Body of pancreas (tissue), 4 donors: ENCODE measurements around the gene ZNF76.

Experiments
- POLR2A ChIP-seq, 3 donors: fragments of 450-650 bp; IDR thresholded peaks; one replicate each; pipeline ENCODE4 v1.6.1; 2016; ENCODE audit warnings: antibody characterized with exemption in 3 of 3, mild to moderate bottlenecking in 2 of 3
- TF ChIP-seq, protein P1 (sequence below), 7 experiments: fragments of 450-650 bp in 4 of 7; fragments of 200-600 bp in 3 of 7; sonication (generic) in 3 of 7; IDR thresholded peaks; one replicate each; pipeline ENCODE4 v1.5.1; 2016 to 2019; ENCODE audit warnings: antibody characterized with exemption in 7 of 7

DNA sequence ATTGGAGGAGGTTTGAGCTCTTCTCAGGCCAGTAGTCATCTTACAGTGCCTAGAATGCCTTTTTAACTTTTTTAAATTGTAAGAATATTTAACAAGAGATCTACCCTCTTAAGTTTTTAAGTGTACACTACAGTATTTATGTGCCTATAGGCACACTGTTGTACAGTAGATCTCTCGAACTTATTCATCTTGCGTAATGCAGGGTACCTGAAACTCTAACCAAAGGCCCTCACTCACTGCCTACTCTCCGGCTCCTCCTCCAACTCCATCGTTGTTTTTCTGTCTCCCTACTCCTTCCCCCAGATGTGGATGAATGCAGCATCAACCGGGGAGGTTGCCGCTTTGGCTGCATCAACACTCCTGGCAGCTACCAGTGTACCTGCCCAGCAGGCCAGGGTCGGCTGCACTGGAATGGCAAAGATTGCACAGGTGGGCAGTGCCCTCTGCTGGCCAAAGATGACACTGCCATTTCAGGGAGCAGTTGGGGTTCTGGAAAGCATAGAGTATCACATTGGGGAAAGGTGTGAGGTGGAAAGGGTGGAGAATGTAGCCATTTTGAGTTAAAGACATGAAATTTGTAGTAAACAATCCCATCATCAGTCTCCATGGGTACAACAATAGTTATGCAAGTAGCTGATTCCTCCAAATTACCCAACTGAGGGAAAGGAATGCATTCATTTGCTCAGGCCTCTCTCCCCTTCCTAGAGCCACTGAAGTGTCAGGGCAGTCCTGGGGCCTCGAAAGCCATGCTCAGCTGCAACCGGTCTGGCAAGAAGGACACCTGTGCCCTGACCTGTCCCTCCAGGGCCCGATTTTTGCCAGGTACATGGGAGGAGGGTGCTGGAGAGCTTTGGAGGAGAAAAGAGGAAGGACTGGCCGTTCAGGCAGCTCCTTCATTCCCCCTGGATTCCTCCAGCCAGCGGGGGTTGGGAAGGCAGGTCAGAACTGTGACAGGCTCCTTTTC, 18.4 kb upstream of the ZNF76 start:
- TF ChIP-seq, protein P1, sequence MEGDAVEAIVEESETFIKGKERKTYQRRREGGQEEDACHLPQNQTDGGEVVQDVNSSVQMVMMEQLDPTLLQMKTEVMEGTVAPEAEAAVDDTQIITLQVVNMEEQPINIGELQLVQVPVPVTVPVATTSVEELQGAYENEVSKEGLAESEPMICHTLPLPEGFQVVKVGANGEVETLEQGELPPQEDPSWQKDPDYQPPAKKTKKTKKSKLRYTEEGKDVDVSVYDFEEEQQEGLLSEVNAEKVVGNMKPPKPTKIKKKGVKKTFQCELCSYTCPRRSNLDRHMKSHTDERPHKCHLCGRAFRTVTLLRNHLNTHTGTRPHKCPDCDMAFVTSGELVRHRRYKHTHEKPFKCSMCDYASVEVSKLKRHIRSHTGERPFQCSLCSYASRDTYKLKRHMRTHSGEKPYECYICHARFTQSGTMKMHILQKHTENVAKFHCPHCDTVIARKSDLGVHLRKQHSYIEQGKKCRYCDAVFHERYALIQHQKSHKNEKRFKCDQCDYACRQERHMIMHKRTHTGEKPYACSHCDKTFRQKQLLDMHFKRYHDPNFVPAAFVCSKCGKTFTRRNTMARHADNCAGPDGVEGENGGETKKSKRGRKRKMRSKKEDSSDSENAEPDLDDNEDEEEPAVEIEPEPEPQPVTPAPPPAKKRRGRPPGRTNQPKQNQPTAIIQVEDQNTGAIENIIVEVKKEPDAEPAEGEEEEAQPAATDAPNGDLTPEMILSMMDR (IDR thresholded peaks at IDR 0.05) = peak; percentile 86 to 96 (median 91)
- no peak for TF ChIP-seq POLR2A (IDR thresholded peaks at IDR 0.05)
